GM18508 (cell line): ENCODE measurements around the gene TMEM33.

Experiments
- ATAC-seq: cut with Tn5 transposase; IDR thresholded peaks from one replicate; pipeline ENCODE4 v1.9.1; 2021; ENCODE audit warnings: moderate number of reproducible peaks; ENCODE audit not compliant: insufficient read depth, unreplicated experiment

TMEM33 gene

GRCh38 chr4:41992967-41993857 lies 58.0 kb downstream of the TMEM33 start:
- no peak for ATAC-seq

- ATAC-seq: no peak
Observed at GRCh38 chr4:41994461-41994985, 59.3 kb downstream of the TMEM33 start.

GRCh38 chr4:41998019-41998418 lies 62.8 kb downstream of the TMEM33 start:
- ATAC-seq: no peak

- no peak for ATAC-seq
Observed at GRCh38 chr4:41999321-41999720, 64.1 kb downstream of the TMEM33 start.

GRCh38 chr4:42008011-42008786 lies 73.0 kb downstream of the TMEM33 start:
- no peak for ATAC-seq
